HG03354 (cell line): ENCODE measurements around the gene CTDSPL.
"Not testable (repeated sequence)": the region's sequence is repeated elsewhere in the genome, so short reads cannot be mapped to it uniquely, and the experiment has no call there.

ENCODE experiments used
- ATAC-seq: cut with Tn5 transposase; IDR thresholded peaks from one replicate; pipeline ENCODE4 v1.9.1; 2021; ENCODE audit warnings: mild to moderate bottlenecking; ENCODE audit not compliant: unreplicated experiment, poor library complexity, severe bottlenecking

The CTDSPL gene

GRCh38 chr3:37956723-37957538 is 95.3 kb downstream of the CTDSPL start:
- peak; percentile 55 for ATAC-seq

- ATAC-seq = peak; percentile 37
Measured at GRCh38 chr3:37957539-37957936, 95.9 kb downstream of the CTDSPL start.

- ATAC-seq = no peak
Measured at GRCh38 chr3:37961622-37962431, 100.1 kb downstream of the CTDSPL start.

- ATAC-seq = no peak
Measured at GRCh38 chr3:37963016-37963415, 101.3 kb downstream of the CTDSPL start.

- ATAC-seq = no peak
Measured at GRCh38 chr3:37963635-37964034, 102.0 kb downstream of the CTDSPL start.

- ATAC-seq = no peak
Measured at GRCh38 chr3:37964146-37964545, 102.5 kb downstream of the CTDSPL start.

GRCh38 chr3:37964716-37965115 is 103.0 kb downstream of the CTDSPL start:
- no peak for ATAC-seq

- no peak for ATAC-seq
Measured at GRCh38 chr3:37967260-37967881, 105.7 kb downstream of the CTDSPL start.

- ATAC-seq = no peak
Measured at GRCh38 chr3:37968199-37968598, 106.5 kb downstream of the CTDSPL start.

- no peak for ATAC-seq
Measured at GRCh38 chr3:37968813-37969595, 107.3 kb downstream of the CTDSPL start.

- ATAC-seq = no peak
Measured at GRCh38 chr3:37969596-37970100, 108.0 kb downstream of the CTDSPL start.

GRCh38 chr3:37970802-37971201 is 109.1 kb downstream of the CTDSPL start:
- no peak for ATAC-seq

- ATAC-seq = no peak
Measured at GRCh38 chr3:37971467-37971866, 109.8 kb downstream of the CTDSPL start.

GRCh38 chr3:37972056-37972455 is 110.4 kb downstream of the CTDSPL start:
- ATAC-seq = not testable (repeated sequence)

GRCh38 chr3:37973246-37974054 is 111.8 kb downstream of the CTDSPL start:
- ATAC-seq = no peak

GRCh38 chr3:37974121-37975083 is 112.7 kb downstream of the CTDSPL start:
- ATAC-seq = peak; percentile 85

- no peak for ATAC-seq
Measured at GRCh38 chr3:37979541-37980461, 118.1 kb downstream of the CTDSPL start.
